Neural progenitor cell (in vitro differentiated cells): Measurements from ENCODE around the gene NPY4R.
"Not testable (repeated sequence)": the region's sequence is repeated elsewhere in the genome, so short reads cannot be mapped to it uniquely, and the experiment has no call there.

ENCODE experiments used
- CTCF ChIP-seq: fragments of 200-600 bp; sonication (generic); IDR thresholded peaks from 2 replicates; pipeline ENCODE4 v1.5.1; 2017; ENCODE audit warnings: antibody characterized with exemption, mild to moderate bottlenecking
- EZH2 ChIP-seq: fragments of 200-600 bp; sonication (generic); IDR thresholded peaks from 2 replicates; pipeline ENCODE4 v1.6.1; 2017; ENCODE audit warnings: antibody characterized with exemption, mild to moderate bottlenecking, moderate library complexity
- EZH2phosphoT487 ChIP-seq: fragments of 200-600 bp; sonication (generic); IDR thresholded peaks from 2 replicates; pipeline ENCODE4 v1.6.1; 2017; ENCODE audit warnings: antibody characterized with exemption

GRCh38 chr10:46465765-46466164, at the start of gene NPY4R:
- TF ChIP-seq CTCF, EZH2phosphoT487, EZH2: not testable (repeated sequence)
